IPS-18c (cell line): ENCODE measurements around the gene UPF3A.
"Not testable (repeated sequence)": the region's sequence is repeated elsewhere in the genome, so short reads cannot be mapped to it uniquely, and the experiment has no call there.

Experiments used
- H3K4me3 ChIP-seq: 2 replicates; pipeline ENCODE4 v1.7.0; 2013; ENCODE audit warnings: low read depth, mild to moderate bottlenecking, low read length, moderate library complexity; ENCODE audit not compliant: insufficient read depth
- H3K9me3 ChIP-seq: one replicate; pipeline ENCODE4 v1.6.1; 2013; ENCODE audit warnings: mild to moderate bottlenecking, low read length, moderate library complexity; ENCODE audit not compliant: control insufficient read depth, insufficient read depth

Gene UPF3A

DNA sequence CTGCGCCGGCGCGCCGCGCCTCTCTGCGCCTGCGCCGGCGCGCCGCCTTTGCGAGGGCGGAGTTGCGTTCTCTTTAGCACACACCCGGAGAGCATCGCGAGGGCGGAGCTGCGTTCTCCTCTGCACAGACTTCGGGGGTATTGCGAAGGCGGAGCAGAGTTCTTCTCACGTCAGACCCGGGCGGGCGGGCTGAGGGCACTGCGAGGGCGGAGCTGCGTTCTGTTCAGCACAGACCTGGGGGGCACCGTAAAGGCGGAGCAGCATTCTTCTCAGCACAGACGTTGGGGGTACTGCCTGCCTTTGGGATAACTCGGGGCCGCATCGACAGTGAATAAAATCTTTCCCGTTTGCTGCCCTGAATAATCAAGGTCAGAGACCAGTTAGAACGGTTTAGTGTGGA lies 72.0 kb downstream of the UPF3A start:
- H3K4me3 ChIP-seq, H3K9me3 ChIP-seq: not testable (repeated sequence)
